HT-29 (cell line): Measurements from ENCODE around the gene PA2G4. TPM values are rescaled to one million over a fixed set of nuclear protein-coding genes. Genes with fewer than 3 reads are reported as not detected.
"Not testable (repeated sequence)": the region's sequence is repeated elsewhere in the genome, so short reads cannot be mapped to it uniquely, and the experiment has no call there.

ENCODE experiments used
- DNase-seq: peaks from one replicate; pipeline ENCODE4 v3.0.0-alpha.2; 2015; ENCODE audit warnings: low spot score
- total RNA-seq: library from RNA; depleted of rRNA; stranded (reverse); fragments of >200 nt; shearing (Covaris generic); gene quantifications from 2 replicates; pipeline ENCODE4 v1.2.3, GENCODE V29; 2014

Gene PA2G4
- total RNA-seq, 1 experiment from 2014 or later: 247 TPM

GRCh38 chr12:56152756-56153677 is 48.7 kb downstream of the PA2G4 start:
- no peak for DNase-seq

- DNase-seq: no peak
Observed at GRCh38 chr12:56153678-56154065, 49.3 kb downstream of the PA2G4 start.

- no peak for DNase-seq
Observed at GRCh38 chr12:56154246-56154771, 50.0 kb downstream of the PA2G4 start.

GRCh38 chr12:56154818-56155217 is 50.5 kb downstream of the PA2G4 start:
- DNase-seq: no peak

GRCh38 chr12:56155256-56155845 is 51.0 kb downstream of the PA2G4 start:
- DNase-seq: no peak

GRCh38 chr12:56156464-56157200 is 52.3 kb downstream of the PA2G4 start:
- not testable (repeated sequence) for DNase-seq

- peak; percentile 85 for DNase-seq
Observed at GRCh38 chr12:56157201-56158028, 53.1 kb downstream of the PA2G4 start.

- peak; percentile 98 for DNase-seq
Observed at GRCh38 chr12:56158029-56158925, 53.9 kb downstream of the PA2G4 start, which contains the start of gene MYL6. TSS of gene MYL6 (plus strand) at chr12:56158359. CDS start at chr12:56158402, 43 bp downstream.

GRCh38 chr12:56158926-56159461 is 54.6 kb downstream of the PA2G4 start:
- DNase-seq: peak; percentile 87

GRCh38 chr12:56159482-56160192 is 55.3 kb downstream of the PA2G4 start:
- DNase-seq: peak; percentile 25

- peak; percentile 38 for DNase-seq
Observed at GRCh38 chr12:56160193-56160763, 55.9 kb downstream of the PA2G4 start.

- DNase-seq: no peak
Observed at GRCh38 chr12:56160894-56161689, 56.7 kb downstream of the PA2G4 start.

- DNase-seq: no peak
Observed at GRCh38 chr12:56161690-56162351, 57.5 kb downstream of the PA2G4 start.

- DNase-seq: no peak
Observed at GRCh38 chr12:56162468-56163290, 58.3 kb downstream of the PA2G4 start.
